ENCODE results near the gene TRHDE. TPM values are rescaled to one million over a fixed set of nuclear protein-coding genes. Genes with fewer than 3 reads are reported as not detected.

TRHDE gene
- polyA plus RNA-seq, 1 donor (not counting 4 experiments of a cell fraction or from before 2014, with no cell fraction given) = 0.12 TPM

DNA sequence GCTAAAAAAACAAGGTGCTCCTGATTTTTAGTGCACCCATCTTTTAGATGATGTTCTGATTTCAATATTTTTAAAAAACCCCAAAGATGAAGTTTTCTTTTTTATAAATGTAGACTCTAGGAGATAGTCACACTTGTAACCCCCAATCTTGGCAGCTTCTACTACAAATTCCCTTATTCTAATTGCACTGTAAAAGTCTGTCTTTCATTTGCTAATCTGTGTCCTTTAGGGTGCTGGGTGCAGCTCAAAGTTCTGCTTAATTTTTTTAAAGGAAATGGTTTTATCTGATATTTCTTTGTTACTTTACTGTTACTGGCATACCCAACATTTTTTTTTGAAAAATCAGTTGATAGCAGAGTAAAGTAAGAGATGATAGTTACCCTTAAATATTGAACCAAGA is 172.0 kb downstream of the TRHDE start:
- dilution Hi-C loops (cut with MboI; ENCODE audit: extremely low pct_ligation_motif_present, low sequenced_read_pairs) = no loop called here
- no peak for FAIRE-seq

GRCh38 chr12:72444566-72444965 is 172.4 kb downstream of the TRHDE start:
- Histone ChIP-seq H3K27me3 (ENCODE audit: control insufficient read depth, extremely low read depth, insufficient read depth, low read length) (no peaks in the 10 kb centered on the region), H3K9me1 (ENCODE audit: control insufficient read depth, extremely low read depth, insufficient read depth, low read length) (no peaks in the 10 kb centered on the region), H3K9me3 (ENCODE audit: control insufficient read depth, low read depth, low read length) (no peaks in the 10 kb centered on the region), H3K9ac (ENCODE audit: control insufficient read depth, extremely low read depth, insufficient read depth, low read length) (no peak overlapping the region), H3K36me3 (ENCODE audit: control insufficient read depth in 2 of 2, extremely low read depth in 1 of 2, insufficient read depth in 2 of 2, low read length in 2 of 2) (no peaks in the 10 kb centered on the region), H3K4me1 (ENCODE audit: control insufficient read depth, extremely low read depth, insufficient read depth, low read length) (no peaks in the 10 kb centered on the region), H3K27ac (ENCODE audit: control insufficient read depth, insufficient read depth, low read length) (no peak overlapping the region), H3K4me2 (ENCODE audit: control insufficient read depth, extremely low read depth, insufficient read depth, low read depth, low read length) (no peak overlapping the region), H2AFZ (ENCODE audit: control insufficient read depth, low read length) (no peak overlapping the region), H3K79me2 (ENCODE audit: control insufficient read depth, insufficient read depth, low read length) (no peaks in the 10 kb centered on the region), H3K4me3 (ENCODE audit: control insufficient read depth in 2 of 3, extremely low read depth in 1 of 3, insufficient read depth in 2 of 3, low read depth in 1 of 3, low read length in 3 of 3) (no peak overlapping the region), H4K20me1 (ENCODE audit: control insufficient read depth, extremely low read depth, insufficient read depth, low read length) (no peaks in the 10 kb centered on the region)
- FAIRE-seq = no peak
- no peak for DNase-seq (ENCODE audit: low read depth, low spot score)
- TF ChIP-seq CTCF (optimal IDR thresholded peaks at IDR 0.05 in 1 of 3, IDR thresholded peaks at IDR 0.05 in 1 of 3, conservative IDR thresholded peaks at IDR 0.05 in 1 of 3; ENCODE audit: extremely low read depth in 1 of 3, insufficient read depth in 2 of 3, low read length in 3 of 3) (no peak), EZH2 (IDR thresholded peaks at IDR 0.05; ENCODE audit: low read length) (no peak)
- dilution Hi-C loops (cut with MboI; ENCODE audit: extremely low pct_ligation_motif_present, low sequenced_read_pairs) = no loop called here

More for the DNA sequence above, 172.0 kb downstream of the TRHDE start:
- Histone ChIP-seq H3K4me2 (ENCODE audit: control insufficient read depth, extremely low read depth, insufficient read depth, low read depth, low read length) (no peak overlapping the region), H3K27me3 (ENCODE audit: control insufficient read depth, extremely low read depth, insufficient read depth, low read length) (no peaks in the 10 kb centered on the region), H3K9ac (ENCODE audit: control insufficient read depth, extremely low read depth, insufficient read depth, low read length) (no peak overlapping the region), H3K79me2 (ENCODE audit: control insufficient read depth, insufficient read depth, low read length) (no peaks in the 10 kb centered on the region), H3K4me1 (ENCODE audit: control insufficient read depth, extremely low read depth, insufficient read depth, low read length) (no peaks in the 10 kb centered on the region), H4K20me1 (ENCODE audit: control insufficient read depth, extremely low read depth, insufficient read depth, low read length) (no peaks in the 10 kb centered on the region), H3K9me3 (ENCODE audit: control insufficient read depth, low read depth, low read length) (no peaks in the 10 kb centered on the region), H2AFZ (ENCODE audit: control insufficient read depth, low read length) (no peak overlapping the region), H3K4me3 (ENCODE audit: control insufficient read depth in 2 of 3, extremely low read depth in 1 of 3, insufficient read depth in 2 of 3, low read depth in 1 of 3, low read length in 3 of 3) (no peak overlapping the region), H3K36me3 (ENCODE audit: control insufficient read depth in 2 of 2, extremely low read depth in 1 of 2, insufficient read depth in 2 of 2, low read length in 2 of 2) (no peaks in the 10 kb centered on the region), H3K9me1 (ENCODE audit: control insufficient read depth, extremely low read depth, insufficient read depth, low read length) (no peaks in the 10 kb centered on the region), H3K27ac (ENCODE audit: control insufficient read depth, insufficient read depth, low read length) (no peak overlapping the region)
- no peak for DNase-seq (ENCODE audit: low read depth, low spot score)
- TF ChIP-seq CTCF (optimal IDR thresholded peaks at IDR 0.05 in 1 of 3, IDR thresholded peaks at IDR 0.05 in 1 of 3, conservative IDR thresholded peaks at IDR 0.05 in 1 of 3; ENCODE audit: extremely low read depth in 1 of 3, insufficient read depth in 2 of 3, low read length in 3 of 3) = no peak
- no peak for TF ChIP-seq EZH2 (IDR thresholded peaks at IDR 0.05; ENCODE audit: low read length)
